GM10266 (cell line): ENCODE measurements around the gene LPIN1.

ENCODE experiments used
- DNase-seq: peaks from one replicate; pipeline ENCODE4 v3.0.0; 2012; ENCODE audit errors: extremely low spot score
- TF ChIP-seq, protein P1 (sequence below): IDR thresholded peaks from 2 replicates; pipeline ENCODE4 v1.5.1; 2012; ENCODE audit warnings: mild to moderate bottlenecking, low read depth; ENCODE audit not compliant: control insufficient read depth, insufficient read depth; ENCODE audit errors: missing control alignments

LPIN1 gene, protein sequence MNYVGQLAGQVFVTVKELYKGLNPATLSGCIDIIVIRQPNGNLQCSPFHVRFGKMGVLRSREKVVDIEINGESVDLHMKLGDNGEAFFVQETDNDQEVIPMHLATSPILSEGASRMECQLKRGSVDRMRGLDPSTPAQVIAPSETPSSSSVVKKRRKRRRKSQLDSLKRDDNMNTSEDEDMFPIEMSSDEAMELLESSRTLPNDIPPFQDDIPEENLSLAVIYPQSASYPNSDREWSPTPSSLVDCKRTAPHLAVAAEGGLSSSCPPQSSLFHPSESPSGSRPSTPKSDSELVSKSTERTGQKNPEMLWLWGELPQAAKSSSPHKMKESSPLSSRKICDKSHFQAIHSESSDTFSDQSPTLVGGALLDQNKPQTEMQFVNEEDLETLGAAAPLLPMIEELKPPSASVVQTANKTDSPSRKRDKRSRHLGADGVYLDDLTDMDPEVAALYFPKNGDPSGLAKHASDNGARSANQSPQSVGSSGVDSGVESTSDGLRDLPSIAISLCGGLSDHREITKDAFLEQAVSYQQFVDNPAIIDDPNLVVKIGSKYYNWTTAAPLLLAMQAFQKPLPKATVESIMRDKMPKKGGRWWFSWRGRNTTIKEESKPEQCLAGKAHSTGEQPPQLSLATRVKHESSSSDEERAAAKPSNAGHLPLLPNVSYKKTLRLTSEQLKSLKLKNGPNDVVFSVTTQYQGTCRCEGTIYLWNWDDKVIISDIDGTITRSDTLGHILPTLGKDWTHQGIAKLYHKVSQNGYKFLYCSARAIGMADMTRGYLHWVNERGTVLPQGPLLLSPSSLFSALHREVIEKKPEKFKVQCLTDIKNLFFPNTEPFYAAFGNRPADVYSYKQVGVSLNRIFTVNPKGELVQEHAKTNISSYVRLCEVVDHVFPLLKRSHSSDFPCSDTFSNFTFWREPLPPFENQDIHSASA

DNA sequence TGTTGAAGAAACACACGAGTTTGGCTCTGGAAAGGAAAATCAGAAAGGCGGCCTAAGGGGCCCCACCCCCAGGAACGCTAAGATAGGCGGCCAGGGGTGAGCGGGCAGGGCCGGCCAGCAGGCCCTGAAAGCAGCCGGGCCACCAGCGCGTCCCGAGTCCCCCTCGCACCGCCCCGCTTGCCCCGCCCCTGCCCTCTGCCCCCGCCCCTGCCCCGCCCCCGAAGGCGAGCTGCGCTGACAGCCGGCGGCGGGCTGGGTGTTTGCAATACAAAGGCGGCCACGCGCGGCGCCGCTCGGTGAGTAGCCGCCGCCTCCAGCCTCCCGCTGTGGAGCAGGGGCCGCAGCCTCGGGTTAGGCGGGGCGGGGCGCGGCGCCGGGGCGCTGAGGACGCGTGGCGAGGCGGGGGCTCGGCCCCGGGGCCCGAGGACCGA is at the start of gene LPIN1:
Gene LPIN1, plus strand, starts transcription at position 257 of the 431 bp plus-strand sequence. CDS start 18,910 bp downstream, outside the sequence.
- DNase-seq: peak; percentile 92
- TF ChIP-seq, protein P1, sequence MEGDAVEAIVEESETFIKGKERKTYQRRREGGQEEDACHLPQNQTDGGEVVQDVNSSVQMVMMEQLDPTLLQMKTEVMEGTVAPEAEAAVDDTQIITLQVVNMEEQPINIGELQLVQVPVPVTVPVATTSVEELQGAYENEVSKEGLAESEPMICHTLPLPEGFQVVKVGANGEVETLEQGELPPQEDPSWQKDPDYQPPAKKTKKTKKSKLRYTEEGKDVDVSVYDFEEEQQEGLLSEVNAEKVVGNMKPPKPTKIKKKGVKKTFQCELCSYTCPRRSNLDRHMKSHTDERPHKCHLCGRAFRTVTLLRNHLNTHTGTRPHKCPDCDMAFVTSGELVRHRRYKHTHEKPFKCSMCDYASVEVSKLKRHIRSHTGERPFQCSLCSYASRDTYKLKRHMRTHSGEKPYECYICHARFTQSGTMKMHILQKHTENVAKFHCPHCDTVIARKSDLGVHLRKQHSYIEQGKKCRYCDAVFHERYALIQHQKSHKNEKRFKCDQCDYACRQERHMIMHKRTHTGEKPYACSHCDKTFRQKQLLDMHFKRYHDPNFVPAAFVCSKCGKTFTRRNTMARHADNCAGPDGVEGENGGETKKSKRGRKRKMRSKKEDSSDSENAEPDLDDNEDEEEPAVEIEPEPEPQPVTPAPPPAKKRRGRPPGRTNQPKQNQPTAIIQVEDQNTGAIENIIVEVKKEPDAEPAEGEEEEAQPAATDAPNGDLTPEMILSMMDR: peak; percentile 24

DNA sequence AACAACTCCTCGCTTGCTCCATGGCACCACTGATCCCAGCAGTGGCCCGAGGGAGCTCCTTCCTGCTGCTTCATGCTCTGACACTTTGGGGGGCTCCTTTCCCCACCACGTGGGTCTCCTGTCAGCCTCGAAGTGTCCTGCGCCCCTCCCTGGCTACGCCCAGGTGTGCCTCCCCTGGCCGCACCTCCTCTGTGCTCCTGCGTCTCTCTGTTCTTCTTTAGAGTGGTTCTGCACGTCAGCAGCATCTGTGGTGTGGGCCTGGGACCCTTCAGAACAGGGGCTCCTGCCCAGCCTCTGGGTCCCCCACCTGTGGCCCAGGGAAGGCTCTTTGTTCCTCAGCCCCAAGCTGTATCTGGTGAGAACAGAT is 49.7 kb upstream of the LPIN1 start:
- DNase-seq: no peak
- TF ChIP-seq, protein P1: no peak

DNA sequence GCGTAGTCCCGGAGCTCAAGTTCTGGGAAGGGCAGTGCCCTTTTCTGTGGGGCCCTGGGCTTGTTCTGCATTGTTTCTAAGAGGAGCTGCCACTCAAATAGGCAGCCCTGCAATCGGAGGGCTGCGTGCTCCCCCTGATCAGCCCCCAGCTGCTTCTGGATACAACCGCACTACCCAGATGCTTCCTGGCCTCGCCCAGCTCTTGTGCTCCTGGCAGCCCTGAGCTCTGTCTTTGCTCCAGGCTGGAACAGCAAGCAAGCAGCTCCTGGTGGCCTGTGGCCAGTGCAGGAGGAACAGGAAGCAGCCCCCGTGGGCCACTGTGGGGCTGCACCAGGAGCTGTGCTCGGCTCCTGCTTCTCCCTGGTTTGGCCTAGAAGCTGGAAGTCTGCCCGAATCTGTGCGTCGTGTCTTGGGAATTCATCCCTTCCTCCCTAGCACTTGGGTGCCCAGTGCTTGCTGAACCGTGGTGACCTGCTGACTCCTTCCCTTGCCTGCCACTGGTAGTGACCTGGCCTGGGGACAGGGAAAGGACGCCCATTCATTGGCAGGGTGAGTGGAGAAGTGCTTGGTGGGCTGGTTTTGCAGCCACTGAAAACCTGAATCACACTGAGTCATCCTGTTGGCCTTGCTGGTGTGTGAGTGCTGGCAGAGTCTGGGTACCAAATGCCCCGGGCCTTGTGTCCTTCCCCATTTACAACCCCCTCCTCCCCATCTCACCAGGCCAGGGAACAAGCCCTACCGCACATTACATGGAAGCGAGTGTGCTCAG is 49.1 kb upstream of the LPIN1 start:
- TF ChIP-seq, protein P1: no peak
- DNase-seq: no peak

DNA sequence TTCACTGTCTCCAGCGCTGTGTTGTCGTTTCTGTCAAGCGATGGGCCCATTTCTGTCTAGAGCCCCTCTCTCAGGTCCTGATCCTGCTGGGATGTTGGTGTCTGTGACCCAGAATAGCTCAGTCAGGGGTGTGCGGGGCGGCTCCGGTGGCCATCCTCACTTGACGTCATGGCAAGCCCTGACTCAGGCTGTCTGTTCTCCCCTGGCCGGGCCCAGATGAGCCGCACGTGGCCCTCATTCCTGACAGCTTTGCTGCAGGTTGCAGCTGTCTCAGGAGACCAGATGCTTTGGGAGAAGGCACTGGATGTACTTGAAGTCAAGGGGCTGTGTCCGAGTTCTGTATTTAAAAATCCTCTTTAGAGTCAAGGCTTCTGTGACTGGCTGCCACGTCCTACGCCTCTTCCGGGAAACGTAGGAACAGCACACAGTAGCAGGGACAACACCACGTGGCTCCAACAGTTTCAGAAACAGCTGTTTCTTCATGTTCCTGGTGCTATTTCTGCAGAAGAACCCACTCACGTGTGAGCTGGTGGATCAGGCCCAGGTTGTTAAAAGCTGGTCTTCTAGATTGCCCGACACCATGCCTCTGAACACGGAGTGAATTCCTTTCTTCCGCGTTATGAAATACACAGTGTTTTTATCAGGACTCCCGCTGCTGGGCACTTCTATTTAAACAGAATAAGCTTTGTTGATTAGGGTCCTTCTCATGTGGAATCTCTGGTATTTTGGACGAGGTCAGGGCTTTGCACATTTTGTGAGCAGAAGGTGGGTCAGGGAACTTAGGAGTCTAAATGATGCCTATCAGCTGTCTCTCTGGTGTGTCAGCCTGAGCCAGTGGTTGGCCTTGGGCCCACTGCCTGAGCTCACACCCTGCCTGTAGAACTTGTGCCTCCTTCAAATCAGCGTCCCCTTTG is 48.2 kb upstream of the LPIN1 start:
- TF ChIP-seq, protein P1: no peak
- DNase-seq: no peak

DNA sequence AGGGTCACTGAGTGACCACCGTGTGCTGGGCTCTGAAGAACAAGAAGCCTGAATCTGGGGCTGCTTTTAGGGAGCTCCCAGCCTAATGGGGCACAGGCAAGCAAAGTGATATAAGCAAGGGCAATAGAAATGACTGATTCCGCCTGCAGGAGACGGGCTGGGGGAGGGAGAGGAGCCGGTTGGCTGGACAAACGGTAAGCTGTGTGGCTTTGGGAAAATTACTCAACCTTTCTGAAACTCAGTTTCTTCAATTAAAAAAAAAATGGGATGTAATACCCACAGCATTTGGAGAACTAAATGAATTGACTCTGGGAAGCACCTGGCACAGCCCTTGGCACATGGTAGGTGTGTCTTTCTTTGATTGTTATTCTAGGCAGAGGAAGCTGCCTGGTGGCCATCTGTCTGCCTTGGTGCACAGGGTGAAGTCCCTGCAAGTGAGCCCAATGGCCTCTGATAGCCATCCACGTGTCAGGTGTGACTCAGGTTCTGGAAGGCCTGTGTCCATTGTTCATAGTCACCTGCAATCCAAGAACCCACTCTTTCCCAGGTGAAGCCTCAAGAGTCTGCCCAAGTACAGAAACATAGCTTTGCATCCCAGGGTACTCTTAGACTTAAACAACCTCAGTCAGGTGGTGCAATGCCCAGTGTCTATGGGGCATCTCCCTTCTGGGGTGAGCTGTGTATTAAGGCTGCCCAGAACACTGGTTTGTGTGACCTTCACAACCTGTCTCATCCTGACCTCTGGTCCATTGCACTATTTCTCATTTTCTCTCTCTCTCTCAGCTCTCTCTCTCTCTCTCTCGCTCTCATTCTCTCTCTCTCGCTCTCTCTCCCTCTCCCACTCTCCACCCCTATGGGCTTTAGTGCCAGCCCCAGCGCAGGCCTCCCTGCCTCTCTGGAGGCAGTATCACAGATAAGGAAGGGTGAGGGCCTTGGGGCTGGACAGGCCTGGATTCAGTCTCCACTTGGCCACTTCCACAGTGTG is 46.5 kb upstream of the LPIN1 start:
- TF ChIP-seq, protein P1: no peak
- DNase-seq: no peak
